Measurements from ENCODE around the gene KRT82.

Gene KRT82

GRCh38 chr12:52387859-52388258 lies 18.3 kb downstream of the KRT82 start:
- DNase-seq (ENCODE audit: low read depth in 1 of 2, low spot score in 1 of 2), result no peak

GRCh38 chr12:52385226-52385702 lies 20.9 kb downstream of the KRT82 start, which contains the start of gene KRT84:
KRT84 (minus strand) TSS chr12:52385652; CDS start chr12:52385585, 67 bp downstream.
- DNase-seq (ENCODE audit: low read depth in 1 of 2, low spot score in 1 of 2), result no peak

DNA sequence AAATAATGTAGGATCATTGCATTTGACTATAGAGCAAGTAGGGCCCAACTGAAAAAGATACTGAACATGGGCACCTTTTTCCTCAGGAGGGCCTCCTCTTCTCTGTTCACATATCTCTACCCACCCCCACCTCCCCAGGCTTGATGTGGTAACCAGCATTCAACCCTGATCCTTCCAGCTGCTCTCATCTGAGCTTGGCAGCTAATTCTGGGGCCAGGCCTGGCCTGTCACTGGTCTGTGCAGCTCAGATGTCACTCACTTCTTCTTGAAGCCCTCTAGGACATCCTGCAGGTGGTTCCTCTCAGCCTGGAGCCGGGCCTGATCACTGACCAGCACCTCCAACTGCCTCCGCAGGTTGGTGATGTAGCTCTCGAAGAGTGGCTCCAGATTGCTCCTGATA lies 22.8 kb downstream of the KRT82 start:
- DNase-seq (ENCODE audit: low read depth in 1 of 2, low spot score in 1 of 2), result no peak

DNA sequence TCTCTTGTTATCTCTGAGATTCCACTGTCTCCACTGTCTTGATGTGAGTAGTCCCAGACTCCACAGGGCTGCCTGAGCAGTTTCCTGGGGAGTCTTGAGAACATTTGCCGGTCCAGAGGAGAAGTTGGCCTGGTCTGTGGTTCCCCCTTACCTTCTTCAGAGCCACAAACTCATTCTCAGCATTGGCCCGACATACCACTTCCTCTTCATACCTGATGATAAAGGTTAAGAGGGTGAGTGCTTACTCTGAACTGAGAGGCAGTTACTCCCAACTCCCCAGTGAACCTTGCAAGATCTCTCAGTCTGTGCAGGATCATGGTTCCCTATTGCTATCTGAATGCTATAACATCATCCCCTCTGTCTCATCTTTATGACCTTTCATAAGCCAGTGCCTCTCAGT lies 23.3 kb downstream of the KRT82 start:
- DNase-seq (ENCODE audit: low read depth in 1 of 2, low spot score in 1 of 2), result no peak

DNA sequence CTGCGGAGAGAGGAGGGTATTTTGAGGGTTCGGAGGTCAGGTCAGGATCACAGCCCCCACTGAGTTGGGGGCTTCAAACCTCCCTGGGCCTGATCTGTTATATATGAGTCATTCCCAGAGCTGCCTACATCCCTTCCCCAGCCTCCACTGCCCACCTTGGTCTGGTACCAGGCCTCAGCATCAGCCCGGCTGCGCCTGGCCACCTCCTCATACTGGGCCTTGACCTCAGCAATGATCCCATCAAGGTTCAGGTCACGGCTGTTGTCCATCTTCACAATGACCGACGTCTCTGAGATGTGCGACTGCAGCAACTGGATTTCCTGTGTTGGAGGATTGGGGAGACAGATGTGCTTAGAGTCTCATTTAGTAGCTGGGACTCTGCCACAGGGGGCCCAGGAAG lies 24.9 kb downstream of the KRT82 start:
- DNase-seq (ENCODE audit: low read depth in 1 of 2, low spot score in 1 of 2), result no peak

GRCh38 chr12:52380271-52380694 lies 25.9 kb downstream of the KRT82 start:
- DNase-seq (ENCODE audit: low read depth in 1 of 2, low spot score in 1 of 2), result no peak

- DNase-seq (ENCODE audit: low read depth in 1 of 2, low spot score in 1 of 2), result no peak
These were observed 26.6 kb downstream of the KRT82 start for GRCh38 chr12:52379536-52379935.

GRCh38 chr12:52378091-52378490 lies 28.0 kb downstream of the KRT82 start:
- no peak for DNase-seq (ENCODE audit: low read depth in 1 of 2, low spot score in 1 of 2)

DNA sequence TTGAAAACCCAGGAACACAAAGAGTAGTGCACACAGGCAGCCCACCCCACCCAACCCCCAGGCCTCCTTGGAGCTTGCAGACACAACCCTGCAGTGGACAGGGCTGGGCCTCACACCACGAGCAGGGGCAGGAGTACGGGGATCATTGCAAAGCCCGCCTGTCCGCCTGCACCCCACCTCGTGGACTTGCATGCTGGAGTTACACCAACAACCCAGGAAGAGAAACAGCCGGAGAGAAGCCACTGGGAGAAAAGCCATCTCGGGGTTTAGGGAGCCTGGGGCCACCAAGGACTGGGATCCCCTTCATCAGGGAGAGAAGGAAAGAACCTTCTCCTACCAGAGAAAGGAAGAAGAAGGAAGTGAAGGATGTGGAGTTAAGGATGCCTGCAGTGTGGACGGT lies 28.9 kb downstream of the KRT82 start:
- no peak for DNase-seq (ENCODE audit: low read depth in 1 of 2, low spot score in 1 of 2)

DNA sequence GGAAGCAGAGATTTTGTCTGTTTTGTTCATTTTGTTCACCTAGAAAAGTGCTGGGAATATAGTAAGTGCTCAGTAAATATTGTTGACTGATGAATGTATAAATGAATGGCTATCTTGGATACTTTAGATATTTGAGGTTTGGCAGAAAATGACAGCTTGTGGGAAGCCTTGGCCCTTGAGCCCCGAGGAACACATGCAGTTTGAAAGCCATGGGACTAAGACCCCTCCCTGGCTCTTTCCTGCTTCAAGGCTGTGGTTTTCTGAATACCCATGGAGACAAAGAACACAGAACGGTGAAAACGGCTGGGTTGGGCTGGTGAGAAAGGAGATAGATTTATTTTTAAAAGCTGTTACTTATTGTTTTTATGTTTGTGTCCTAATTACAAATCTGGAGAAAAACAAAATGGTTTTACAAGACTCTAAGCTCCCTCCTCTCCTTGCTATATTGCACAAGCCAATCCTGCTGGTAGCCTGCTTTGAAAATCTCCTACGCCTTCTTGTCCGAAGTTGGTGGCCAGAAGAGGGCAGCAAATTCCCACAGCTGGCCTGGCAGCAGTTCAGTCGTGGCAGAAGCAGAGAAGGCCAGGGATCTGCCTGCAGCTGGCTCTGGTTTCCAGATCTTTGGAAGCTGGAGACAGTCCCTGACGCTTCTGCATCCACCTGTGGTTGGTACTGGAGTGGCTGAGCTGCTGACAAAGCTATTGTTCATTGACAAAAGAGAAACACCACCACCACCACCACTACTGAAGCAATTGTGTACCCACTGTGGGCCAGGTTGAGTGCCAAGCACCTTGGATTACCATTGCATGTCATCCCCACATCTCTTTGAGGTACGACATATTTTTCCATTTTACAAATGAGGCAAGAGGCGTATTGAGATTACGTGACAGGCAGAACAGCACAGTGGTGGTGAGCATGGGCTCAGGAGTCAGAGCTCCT lies 33.6 kb downstream of the KRT82 start:
- DNase-seq (ENCODE audit: low read depth in 1 of 2, low spot score in 1 of 2), result peak in 1 of 2 donors; percentile 23

DNA sequence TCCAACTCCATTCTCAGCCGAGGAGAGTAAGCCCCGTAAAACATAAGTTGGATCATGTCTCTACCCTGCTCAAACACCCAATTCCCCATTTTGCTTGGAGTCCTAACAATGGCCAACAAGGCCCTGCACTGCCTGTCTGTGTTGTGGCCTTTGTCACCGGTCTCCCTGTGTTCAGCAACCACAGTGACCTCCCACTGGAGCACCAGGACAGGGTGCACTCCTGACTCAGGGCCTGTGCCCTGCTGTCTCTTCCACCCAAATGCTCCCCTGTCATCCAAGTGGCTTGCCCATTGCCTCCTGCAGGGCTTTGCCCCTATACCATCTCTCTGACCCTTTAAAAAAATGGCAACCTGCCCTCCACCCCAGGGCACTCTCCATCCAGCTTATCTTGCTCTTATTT lies 34.4 kb downstream of the KRT82 start:
- DNase-seq (ENCODE audit: low read depth in 1 of 2, low spot score in 1 of 2), result no peak

- DNase-seq (ENCODE audit: low read depth in 1 of 2, low spot score in 1 of 2), result no peak
These were observed 35.1 kb downstream of the KRT82 start for GRCh38 chr12:52370926-52371608.

GRCh38 chr12:52369809-52370208 lies 36.3 kb downstream of the KRT82 start:
- no peak for DNase-seq (ENCODE audit: low read depth in 1 of 2, low spot score in 1 of 2)

DNA sequence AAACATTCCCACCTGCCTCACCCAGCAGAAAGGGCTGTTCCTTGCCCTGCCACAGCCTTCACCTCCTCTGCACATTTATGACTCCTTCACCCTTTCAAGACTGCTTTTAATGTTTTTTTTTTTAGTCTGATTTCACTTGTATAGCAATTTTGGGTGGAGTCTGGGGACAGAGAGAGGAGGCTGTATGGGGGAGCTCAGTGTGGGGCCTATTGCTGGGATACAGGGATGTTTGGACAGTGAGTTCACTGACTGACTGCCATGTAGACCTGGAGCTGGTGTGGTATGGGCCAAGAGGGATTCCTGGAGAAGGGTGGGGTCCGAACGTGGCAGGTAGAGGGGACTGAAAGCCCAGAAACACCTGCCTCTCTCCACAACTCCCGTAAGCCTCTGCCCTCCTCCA lies 36.9 kb downstream of the KRT82 start:
- DNase-seq (ENCODE audit: low read depth in 1 of 2, low spot score in 1 of 2), result no peak

DNA sequence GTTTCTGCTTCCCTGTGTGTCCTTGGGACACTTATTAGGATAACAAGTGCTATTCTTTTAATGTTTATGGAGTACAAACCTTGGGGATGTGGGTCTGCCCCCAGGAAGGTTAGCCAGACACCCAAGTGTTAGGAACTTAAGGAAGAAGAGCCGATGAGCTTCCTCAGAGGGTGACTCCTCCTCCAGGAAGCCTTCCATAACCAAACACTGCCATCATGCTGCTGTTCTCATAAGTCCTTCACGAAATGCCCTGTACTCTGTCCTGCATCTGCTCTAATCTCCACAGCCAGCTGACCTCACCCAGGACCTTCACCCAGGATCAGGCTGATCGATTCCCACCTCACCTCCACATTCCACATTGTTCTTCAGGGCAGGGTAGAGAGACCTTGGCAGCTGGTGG lies 37.6 kb downstream of the KRT82 start:
- DNase-seq (ENCODE audit: low read depth in 1 of 2, low spot score in 1 of 2), result no peak

GRCh38 chr12:52367876-52368275 lies 38.3 kb downstream of the KRT82 start:
- no peak for DNase-seq (ENCODE audit: low read depth in 1 of 2, low spot score in 1 of 2)

DNA sequence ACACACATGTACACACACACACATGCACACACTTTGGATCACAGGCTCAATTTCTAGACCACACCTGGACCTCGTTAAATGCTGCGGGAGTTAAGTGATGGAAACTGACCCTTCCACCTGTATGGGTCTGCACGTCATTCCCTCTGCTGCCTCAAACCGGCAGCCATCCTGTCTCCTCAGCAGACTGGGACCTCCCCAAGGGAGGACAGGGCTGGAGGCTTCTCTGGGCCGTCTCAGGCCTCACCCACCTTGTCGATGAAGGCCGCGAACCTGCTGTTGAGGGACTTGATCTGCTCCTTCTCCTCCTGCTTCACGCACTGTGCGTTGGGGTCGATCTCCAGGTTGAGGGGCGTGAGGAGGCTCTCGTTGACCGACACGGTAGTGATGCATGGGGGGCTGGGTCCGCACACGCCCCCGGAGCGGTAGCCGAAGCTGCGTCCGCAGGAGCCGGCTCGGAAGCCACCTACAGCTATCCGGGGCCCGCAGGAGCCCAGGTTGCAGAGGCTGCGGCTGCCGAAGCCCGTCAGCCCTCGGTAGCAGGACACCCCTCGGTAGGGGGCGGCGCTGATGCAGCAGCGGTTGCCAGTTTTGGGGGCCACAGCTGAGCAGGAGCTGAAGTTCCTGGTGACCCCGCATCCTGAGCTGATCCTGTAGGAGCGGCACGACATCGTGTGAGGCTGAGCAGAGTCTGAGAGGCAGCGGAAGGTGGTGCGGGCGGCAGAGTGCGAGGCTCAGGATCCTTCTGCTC lies 39.2 kb downstream of the KRT82 start, which contains the start of gene KRT85:
KRT85 (minus strand) TSS at position 744 of the 748 bp plus-strand sequence; CDS start at position 668, 76 bp downstream.
- no peak for DNase-seq (ENCODE audit: low read depth in 1 of 2, low spot score in 1 of 2)

DNA sequence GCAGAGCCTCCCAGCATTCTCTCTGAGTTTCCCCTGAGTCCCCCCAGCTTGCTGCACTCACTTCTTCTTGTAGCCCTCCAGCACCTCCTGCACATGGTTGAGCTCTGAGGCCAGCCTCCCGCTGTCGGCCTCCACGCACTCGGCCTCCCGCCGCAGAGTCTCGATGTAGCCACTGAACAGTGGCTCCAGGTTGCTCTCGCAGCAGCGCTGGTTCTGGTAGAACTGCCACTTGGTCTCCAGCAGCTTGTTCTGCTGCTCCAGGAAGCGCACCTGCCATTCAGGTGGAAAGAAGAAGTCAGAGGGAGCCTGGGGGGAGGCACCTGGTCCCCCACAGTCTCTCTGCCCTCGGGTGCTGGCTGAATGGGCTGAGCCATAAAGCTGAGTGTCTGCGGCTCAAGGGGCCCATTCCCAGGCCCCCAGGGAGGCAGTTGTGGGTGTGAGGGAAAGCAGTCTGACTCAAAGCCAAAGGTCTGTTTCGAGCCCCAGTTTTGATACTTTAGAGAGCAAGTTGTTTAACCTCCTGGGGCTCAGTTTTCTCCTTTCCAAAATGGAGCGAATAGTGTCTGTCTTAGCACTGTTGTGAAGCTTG lies 41.1 kb downstream of the KRT82 start:
- DNase-seq (ENCODE audit: low read depth in 1 of 2, low spot score in 1 of 2), result no peak

GRCh38 chr12:52364061-52364460 lies 42.1 kb downstream of the KRT82 start:
- no peak for DNase-seq (ENCODE audit: low read depth in 1 of 2, low spot score in 1 of 2)

GRCh38 chr12:52363111-52363679 lies 42.9 kb downstream of the KRT82 start:
- no peak for DNase-seq (ENCODE audit: low read depth in 1 of 2, low spot score in 1 of 2)

Measured in stimulated activated CD4-positive, alpha-beta T cell treated with anti-CD3 and anti-CD28 coated beads, Interleukin-15, amount 100 ng/mL, for 1 hour (primary cell).